Measurements from ENCODE around the gene SELENOO.

Gene SELENOO

DNA sequence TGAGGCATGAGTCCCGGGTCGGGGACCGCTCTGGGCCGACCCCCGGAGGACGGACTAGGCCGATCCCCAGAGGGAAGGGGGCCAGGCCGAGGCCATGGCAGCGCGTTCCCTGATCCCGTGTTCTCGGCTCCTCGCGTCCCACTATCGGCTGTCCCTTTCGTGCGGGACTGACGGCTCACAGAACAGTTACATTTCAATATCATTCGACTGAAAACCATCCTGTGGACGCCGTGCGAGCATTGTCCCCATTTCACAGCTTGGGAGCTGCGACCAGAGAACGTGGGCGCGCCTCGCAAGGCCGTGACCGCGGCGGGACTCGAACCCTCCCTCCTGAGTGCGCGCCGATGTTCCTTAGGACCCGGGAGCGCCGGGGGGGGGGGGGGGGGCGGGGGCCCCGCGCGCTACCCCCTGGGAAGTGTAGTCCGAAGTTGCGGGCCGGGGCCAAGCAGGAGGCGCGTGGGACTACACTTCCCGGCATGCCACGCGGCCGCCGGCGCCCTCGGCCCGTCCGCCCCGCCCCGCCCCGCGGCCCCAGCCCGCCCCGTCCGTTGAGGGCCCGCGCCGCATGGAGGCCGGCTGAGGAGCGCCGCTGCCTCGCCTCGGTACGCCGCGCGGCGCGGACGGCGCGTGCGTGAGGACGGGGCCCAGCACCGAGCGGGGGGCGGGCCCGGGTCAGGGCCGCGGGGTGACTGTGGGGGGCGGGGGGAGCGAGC lies 15.3 kb upstream of the SELENOO start, which contains the start of gene TRABD:
Gene TRABD (plus strand): TSS at position 539 of the 713 bp plus-strand sequence. CDS start 7,148 bp downstream, outside the sequence.
- no peak for TF ChIP-seq POLR2A (IDR thresholded peaks at IDR 0.05; ENCODE audit: low read length)
- TF ChIP-seq GATA1 (IDR thresholded peaks at IDR 0.05; ENCODE audit: low read depth, low read length), result no peak
- peak; percentile 92 to 95 for DNase-seq

DNA sequence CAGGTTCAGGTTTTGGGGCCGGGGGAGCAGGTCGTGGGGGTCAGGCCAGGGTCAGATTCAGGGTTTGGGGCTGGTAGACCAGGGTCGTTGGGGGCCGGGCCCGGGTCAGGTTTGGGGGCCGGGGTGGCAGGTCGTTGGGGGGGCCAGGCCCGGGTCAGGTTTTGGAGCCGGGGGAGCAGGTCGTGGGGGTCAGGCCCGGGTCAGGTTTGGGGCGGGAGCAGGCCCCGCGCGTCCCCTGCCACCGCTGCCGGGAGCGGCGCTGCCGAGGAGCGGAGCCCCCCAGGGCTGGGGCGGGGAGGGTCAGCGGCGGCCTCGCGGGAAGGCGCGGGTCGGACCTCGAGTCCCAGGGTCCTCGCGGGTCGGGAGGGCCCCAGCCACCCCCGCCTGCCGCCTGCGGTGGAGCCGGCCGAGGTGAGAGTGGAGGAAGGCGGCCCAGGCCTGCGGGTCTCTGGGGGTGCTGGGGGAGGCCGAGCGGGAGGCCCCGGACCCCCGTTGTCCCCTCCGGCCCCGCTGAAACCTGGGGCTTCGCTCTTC lies 14.6 kb upstream of the SELENOO start:
- TF ChIP-seq POLR2A (IDR thresholded peaks at IDR 0.05; ENCODE audit: low read length), result no peak
- no peak for TF ChIP-seq GATA1 (IDR thresholded peaks at IDR 0.05; ENCODE audit: low read depth, low read length)

DNA sequence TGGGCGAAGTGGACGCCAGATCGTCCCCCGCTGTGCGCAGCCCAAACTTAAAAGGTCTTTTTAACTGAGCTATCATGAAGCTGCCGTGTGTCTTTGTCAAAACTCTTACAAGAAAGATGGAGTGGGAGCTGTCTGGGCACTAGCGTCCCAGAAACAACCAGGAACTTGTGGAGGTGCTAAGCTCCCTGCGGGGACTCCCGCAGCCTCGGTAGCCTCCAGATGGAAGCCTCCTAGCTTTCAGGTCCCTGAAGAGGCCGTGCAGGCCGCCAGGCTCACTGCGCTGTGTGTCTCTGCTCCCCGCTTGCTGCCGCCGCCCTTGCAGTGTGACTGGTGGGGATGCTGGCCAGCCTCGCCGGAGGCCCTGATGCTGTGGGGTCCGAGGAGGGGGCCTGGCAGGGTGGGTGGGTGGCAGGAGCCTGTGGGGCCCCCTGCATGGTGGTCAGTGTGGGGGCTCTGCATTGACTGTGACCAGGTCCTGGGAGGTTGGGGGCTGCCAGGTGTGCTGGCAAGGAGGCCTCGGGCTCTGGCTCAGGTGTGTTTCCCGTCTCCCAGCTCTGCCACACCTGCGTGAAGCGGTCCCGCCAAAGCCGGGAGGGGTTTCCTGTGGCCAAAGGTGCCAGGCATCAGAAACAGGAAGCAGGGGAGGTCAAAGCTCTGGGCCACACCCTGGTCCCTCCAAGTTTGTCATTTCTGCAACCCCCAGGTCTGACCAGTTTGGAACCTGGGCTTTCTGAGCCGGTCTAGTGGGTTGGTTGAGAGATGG lies 13.9 kb upstream of the SELENOO start:
- DNase-seq, result peak; percentile 38 to 42

More for the DNA sequence above, 14.6 kb upstream of the SELENOO start:
- peak; percentile 30 to 50 for DNase-seq

DNA sequence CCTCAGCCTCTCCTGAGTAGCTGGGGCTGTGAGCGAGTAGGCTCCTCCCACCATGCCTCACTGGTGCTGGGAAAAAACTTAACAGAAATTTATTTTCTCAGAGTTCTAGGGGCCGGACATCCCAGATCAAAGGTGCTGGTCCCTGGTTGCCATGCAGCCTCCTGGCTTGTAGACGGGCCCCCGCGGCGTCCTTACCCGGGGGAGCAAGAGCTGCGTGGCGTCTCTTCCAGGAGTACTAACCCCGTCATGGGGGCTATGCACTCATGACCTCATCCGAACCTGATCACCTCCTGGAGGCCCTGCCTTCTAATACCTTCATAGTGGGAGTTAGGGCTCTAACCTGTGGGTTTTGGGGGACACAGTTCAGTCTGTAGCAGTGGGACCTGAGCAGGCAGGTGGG lies 12.5 kb upstream of the SELENOO start:
- TF ChIP-seq POLR2A (IDR thresholded peaks at IDR 0.05; ENCODE audit: low read length), result no peak
- no peak for TF ChIP-seq GATA1 (IDR thresholded peaks at IDR 0.05; ENCODE audit: low read depth, low read length)
- DNase-seq, result no peak

More for the DNA sequence above, 13.9 kb upstream of the SELENOO start:
- TF ChIP-seq GATA1 (IDR thresholded peaks at IDR 0.05; ENCODE audit: low read depth, low read length) (no peak), POLR2A (IDR thresholded peaks at IDR 0.05; ENCODE audit: low read length) (no peak)

DNA sequence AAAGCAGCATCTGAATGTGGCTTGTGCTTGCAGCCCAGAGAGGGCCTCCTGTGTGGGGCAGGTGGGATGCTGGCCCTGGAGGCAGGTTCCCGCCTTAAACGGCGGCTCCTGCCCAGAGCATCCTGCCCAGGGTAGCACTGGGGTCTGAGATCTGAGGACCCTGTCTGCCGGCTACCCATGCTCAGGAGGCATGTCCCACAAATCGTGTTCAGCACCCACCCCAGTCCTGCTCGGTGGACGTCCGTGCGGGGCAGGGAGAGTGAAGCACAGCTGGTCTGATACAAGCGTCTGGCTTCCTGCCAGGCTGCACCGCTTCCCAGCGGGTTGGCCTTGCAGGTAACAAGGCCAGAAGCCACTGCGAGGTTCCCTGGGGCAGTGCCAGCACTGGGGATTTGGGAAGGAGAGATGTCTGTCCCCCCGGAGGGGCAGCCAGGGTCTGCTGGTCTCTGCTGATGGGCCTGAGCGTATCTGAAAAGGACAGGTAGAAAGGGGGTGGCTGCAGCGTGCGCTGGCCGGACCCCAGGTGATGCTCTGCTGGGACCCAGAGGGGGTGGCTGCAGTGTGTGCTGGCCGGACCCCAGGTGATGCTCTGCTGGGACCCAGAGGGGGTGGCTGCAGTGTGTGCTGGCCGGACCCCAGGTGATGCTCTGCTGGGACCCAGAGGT lies 11.5 kb upstream of the SELENOO start:
- TF ChIP-seq POLR2A (IDR thresholded peaks at IDR 0.05; ENCODE audit: low read length), result no peak
- TF ChIP-seq GATA1 (IDR thresholded peaks at IDR 0.05; ENCODE audit: low read depth, low read length), result no peak
- no peak for DNase-seq

DNA sequence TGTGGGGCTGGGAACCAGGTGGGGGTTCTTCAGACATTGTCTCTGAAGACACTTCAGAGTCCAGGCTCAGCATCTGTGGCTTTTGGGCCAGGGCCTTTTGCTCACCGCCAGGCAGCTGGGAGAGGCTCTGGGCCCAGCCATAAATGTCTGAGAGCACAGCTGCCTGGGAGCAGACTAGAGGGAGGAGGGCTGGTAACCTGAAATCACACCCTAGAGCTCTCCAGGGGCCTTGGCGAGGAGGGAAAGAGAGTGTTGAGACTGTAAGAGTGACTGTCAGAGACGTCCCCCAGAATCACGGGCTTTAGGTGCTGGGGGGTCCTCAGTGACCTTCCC lies 11.0 kb upstream of the SELENOO start:
- TF ChIP-seq GATA1 (IDR thresholded peaks at IDR 0.05; ENCODE audit: low read depth, low read length) (no peak), POLR2A (IDR thresholded peaks at IDR 0.05; ENCODE audit: low read length) (no peak)
- DNase-seq, result no peak

DNA sequence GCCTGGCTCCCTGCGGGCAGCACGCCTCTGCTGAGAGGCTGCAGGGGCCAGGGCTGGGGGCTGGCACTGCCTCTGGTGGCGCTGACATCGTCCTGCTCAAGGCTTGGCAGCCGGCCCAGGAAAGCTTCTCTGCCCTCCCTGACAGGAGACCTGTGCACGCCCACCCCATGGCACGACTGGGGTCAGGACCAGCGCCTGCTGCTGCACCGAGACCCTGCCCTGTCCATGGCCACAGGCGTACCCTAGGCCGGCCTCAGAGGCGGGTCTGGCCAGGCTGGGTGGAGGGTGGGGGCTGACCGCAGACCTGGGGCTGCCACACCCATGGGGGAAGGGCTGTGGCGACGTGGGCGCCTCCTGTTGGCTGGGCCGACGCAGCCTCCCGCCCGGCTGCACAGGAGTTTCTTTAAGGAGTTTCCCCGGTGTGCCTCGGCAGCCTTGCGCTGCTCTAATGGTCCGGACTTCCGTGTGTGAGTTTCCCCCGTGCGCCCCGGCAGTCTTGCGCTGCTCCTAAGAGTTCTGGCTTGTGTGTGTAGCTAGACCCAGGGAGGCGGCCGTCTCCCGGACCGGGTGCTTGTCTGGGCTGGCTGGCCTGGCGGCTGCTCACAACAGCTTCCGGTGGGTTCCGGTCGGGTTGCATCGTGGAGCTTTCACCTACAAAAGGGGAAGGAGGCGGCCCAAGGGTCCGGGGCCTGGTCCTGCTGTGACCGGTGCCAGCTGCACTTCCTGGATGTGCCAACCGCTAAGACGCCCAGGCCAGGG lies 10.4 kb upstream of the SELENOO start:
- peak; percentile 53 for TF ChIP-seq POLR2A (IDR thresholded peaks at IDR 0.05; ENCODE audit: low read length)
- no peak for TF ChIP-seq GATA1 (IDR thresholded peaks at IDR 0.05; ENCODE audit: low read depth, low read length)
- peak; percentile 90 to 93 for DNase-seq

DNA sequence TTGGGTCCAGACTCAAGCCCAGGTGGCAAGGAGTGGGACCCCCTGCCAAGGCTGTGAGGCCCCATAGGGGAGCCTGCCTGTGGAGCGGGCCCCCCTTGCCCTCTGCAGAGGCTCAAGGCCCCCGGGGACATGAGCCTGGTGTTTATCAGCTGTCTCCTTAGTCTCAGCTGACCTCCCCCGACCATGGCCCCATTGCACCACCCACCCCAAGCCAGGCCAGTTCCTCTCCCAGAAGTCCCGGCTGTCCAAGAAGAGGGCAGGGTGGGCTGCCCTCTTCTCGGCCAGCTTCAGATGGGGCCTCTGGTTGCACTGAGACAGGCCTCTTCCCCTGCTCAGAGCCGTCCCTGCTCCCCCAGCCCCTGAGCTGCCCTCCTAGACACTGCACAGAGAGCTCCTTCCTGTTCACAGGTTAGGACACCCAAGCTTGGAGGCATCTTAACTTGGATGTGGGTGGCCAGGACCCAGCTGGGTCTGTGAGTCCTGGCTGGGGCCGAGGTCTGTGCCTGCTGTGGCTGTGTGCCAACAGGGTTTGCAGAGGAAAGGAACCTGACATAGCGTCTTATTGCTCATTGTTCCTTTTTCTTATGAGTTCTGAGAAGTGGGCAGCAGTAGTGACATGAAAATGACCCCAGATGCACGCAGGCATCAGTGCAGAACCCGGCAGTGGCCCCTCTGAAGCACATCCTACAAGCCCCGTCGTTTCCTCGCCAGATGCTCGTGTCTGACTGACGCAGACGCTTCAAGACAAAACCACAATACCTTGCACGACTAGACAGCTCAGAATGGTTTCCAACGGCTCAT lies 9.7 kb upstream of the SELENOO start:
- DNase-seq, result peak; percentile 61 to 62
- TF ChIP-seq POLR2A (IDR thresholded peaks at IDR 0.05; ENCODE audit: low read length) (peak; percentile 13), GATA1 (IDR thresholded peaks at IDR 0.05; ENCODE audit: low read depth, low read length) (no peak)

DNA sequence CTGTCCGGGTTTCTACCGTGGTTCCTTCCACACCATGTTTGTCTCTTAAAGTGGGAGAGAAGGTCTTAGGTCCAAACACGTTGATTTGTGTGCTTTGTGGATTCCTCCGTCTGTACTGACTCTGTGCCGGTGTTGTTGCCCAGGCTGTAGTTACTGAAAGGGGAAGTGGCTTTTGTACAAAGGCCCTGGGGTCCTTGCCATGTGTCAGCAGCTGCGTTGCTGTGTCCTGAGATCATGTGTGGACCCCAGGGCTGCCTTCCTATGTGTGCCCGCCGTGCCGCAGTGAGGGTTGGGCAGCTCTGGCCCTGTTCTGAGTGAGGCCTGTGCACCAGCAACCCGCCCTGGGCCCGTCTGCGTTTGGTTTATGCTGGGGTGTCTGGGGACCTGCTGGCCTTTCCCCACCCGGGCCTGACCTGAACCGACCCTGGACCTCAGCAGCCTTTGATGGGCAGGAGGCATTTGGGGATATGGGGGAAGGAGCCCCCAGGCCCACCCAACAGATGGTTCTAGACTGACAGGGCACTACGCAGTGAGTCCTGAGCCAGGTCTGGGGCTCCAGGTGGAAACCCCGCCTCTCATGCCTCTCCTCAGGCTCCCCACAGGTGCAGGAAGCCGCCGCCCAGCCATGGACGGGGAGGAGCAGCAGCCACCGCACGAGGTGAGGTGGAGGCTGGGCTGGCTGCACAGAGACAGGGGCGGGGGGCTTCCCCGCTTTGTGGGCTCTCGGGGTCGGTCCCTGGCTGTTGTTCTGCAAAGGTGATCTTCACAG lies 8.2 kb upstream of the SELENOO start:
- no peak for DNase-seq
- TF ChIP-seq GATA1 (IDR thresholded peaks at IDR 0.05; ENCODE audit: low read depth, low read length) (no peak), POLR2A (IDR thresholded peaks at IDR 0.05; ENCODE audit: low read length) (no peak)

DNA sequence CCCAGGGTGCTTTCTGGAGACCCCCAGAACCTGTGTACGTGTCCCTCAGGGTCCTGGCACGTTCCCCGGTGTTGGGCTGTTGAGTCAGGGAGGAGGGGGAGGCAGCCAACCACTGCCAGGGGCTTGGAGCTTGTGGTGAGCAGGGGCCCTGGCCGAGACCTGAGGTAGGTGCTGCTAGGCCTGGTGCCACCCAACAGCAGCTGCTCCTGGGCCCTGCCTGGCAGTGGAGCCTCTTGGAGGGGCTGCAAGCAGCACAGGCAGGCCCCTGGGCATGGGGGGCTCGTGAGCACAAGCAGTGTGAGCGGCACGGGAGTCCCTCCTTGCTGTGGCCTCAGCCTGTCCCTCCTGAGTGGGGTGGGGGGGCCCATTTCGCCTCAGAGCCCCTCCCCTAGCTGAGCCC lies 7.2 kb upstream of the SELENOO start:
- TF ChIP-seq GATA1 (IDR thresholded peaks at IDR 0.05; ENCODE audit: low read depth, low read length) (no peak), POLR2A (IDR thresholded peaks at IDR 0.05; ENCODE audit: low read length) (no peak)
- no peak for DNase-seq

DNA sequence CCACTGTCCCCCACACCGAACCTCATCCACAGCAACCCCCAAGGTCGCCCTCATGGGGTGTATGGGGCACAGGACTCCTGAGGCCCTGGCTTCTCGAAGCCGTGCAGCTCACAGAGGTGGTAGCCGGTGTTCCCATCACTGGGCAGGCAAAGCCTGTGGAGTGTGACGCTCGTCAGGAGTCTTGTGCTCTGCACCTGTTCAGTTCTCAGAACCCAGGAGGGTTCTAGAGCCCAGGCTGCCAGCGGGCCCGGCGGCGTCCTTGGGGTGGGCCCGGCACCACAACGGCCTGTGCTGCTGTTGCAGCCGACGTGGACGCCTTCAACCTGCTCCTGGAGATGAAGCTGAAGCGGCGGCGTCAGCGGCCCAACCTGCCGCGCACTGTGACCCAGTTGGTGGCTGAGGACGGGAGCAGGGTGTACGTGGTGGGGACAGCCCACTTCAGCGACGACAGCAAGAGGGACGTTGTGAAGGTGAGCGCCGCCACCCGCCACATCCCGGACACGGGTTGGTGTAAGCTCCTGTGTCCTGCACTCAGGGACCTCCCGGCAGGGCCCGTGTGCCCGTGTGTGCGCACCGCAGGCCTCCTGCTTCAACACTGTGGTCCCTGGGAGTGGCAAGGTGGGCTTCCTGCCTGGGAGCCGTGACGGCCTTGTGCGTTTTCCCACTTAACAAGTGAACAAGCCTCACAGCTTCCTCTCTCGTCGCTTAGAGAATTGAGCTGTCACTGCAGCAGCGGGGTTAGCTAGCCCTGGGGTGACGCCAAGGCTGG lies 6.6 kb upstream of the SELENOO start:
- DNase-seq, result no peak
- TF ChIP-seq POLR2A (IDR thresholded peaks at IDR 0.05; ENCODE audit: low read length) (no peak), GATA1 (IDR thresholded peaks at IDR 0.05; ENCODE audit: low read depth, low read length) (no peak)

Measured in erythroblast (primary cell).